SIG-M5 treated with dmso at 0.1 percent for 504 hours (cell line): Measurements from ENCODE around the gene TMEM131L.
A peak's percentile ranks its signal among the peaks of the same experiment; 100 is the strongest.
"Not testable (repeated sequence)": the region's sequence is repeated elsewhere in the genome, so short reads cannot be mapped to it uniquely, and the experiment has no call there.

Experiments
- DNase-seq: peaks from one replicate; lab custom pipeline; 2025; ENCODE audit not compliant: unreplicated experiment; lab: John Stamatoyannopoulos, UW

Gene TMEM131L

DNA sequence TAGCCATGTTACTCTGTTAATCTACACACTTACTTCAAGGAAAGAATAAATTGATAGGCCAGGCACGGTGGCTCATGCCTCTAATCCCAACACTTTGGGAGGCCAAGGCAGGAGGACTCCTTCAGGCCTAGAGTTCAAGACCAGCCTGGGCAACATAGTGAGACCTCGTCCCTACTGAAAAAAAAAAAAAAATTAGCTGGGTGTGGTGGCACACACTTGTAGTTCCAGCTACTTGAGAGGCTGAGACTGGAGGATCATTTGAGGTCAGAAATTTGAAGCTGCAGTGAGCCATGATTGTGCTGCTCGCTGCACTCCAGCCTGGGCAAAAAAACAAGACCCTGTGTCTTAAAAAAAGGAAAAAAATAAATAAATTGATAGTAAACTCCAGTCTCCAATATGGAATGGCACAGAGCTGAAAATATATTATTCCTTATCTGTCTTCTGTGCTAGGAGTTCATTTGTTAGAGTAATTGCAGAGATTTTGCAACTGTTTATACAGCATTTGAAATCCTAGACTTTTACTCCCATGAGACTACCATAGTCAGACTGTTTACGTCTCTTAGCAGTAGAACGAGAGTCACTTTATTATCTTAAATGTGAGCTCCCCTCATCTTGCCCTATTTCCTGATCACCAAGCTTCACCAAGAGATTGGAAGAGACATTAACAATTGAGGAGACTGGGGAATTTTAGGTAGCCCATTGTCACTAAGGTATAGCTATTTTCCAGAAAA is 18.8 kb upstream of the TMEM131L start:
- DNase-seq: no peak

DNA sequence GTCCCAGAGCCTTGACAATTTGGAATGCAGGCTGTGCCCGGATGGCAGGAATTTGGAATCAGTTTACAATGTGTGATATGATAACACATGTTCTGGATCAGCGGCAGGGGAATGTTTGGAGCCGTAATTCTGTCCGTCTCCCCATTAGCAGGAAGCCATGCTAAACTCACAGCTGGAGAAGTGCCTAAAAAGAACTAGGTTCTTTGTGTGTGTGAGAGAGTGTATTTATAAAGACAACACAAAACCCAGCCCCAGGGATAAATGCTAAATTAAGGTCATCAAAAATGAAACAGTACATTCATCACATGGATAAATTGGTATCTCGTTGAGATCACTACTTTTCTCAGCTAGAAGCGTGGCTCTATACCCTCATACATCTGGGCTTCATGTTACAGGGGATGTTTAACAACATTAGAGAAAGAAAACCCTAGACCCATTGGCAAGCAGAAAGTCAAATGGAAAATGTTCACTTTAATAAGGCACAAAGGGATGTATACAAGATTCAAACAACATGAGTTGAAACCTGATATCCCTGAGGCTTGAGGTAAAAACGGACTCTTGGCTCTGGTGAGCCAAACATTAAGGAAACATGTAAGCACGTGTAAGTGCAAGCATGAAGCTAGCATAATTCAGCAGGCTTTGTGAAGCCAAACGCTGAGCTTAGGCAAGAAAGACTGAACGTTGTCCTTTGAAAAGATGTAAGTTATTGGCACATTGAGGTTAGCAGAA is 18.0 kb upstream of the TMEM131L start:
- no peak for DNase-seq

DNA sequence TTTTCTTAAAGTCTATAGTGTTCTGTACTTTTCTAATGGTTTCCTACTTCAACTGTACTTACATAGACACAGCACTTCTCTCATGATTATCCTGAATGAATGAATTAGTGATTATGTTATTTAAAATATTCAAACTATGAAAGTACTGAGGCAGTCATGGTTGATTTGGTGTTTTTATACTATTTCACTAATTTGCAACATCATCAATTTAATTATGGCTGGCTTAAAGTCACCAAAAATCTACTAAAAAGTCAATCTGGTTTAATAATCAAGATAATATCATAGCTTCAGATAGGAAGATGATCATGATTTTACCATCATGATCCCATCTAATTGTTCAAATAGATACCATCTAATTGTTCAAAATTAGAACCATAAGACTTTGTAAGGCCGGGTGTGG is 16.8 kb upstream of the TMEM131L start:
- no peak for DNase-seq

DNA sequence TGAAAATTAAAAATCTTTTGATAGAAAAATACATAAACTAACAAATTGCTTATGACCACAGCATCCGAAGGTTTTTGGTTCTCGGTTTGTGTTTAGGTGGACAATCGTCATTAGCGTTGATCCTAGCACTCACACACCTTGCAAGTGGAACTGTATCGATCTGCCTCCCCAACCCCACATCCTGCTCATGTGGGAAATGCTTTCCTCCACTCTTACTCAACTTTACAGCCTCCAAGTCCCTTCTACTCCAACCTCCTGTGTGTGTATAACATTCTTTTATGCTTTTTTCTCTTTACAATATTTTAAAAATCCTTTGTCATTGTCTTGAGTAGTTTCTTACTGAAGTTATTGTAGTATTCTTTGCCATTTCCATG is 15.6 kb upstream of the TMEM131L start:
- DNase-seq: no peak

DNA sequence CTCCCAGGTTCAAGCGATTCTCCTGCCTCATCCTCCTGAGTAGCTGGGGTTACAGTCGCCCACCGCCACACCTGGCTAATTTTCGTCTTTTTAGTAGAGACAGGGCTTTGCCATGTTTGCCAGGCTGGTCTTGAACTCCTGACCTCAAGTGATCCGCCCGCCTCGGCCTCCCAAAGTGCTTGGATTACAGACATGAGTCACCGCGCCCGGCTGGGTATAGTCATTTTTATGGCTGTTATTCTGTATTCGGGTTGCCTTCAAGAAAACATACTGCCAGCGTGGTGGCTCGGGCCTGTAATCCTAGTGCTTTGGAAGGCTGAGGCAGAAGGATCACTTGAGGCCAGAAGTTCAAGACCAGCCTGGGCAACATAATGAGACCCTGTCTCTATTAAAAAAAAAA is 15.0 kb upstream of the TMEM131L start:
- not testable (repeated sequence) for DNase-seq

DNA sequence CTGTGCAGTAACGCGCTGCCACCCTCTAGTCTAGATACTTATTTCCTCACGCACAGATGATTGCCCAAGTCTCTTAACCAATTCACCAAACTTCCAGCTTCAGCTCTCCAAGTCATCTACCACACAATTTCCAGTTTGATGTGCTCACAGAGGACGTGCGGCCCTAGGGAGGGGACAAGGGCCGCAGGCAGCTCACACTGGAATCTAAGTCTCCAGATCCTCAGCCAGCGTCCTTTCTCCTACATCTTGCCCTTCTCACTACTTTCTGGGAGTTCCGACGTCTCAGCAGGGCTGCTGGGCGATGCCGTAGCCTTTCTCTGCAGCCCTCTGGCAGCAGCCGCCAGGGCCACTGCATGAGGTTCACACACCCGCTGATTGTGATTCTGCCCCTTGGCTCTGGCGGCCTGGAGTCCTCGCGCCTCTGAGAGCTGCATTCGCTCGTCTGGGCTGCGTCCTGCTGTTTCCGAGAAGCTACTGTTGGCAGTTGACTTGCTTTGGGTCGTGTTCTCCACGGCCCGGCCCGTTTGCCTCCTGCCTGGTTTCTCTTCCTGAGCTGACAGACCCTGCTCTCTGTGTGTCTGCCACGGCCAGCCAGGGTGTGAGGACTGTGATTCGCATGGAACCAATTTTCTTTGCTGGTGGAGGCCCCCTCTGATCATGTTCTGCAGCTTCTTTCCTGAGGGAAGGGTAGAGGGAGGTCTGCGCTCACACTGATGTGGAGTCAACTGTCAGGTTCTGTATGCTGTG is 14.1 kb upstream of the TMEM131L start:
- peak; percentile 54 for DNase-seq

DNA sequence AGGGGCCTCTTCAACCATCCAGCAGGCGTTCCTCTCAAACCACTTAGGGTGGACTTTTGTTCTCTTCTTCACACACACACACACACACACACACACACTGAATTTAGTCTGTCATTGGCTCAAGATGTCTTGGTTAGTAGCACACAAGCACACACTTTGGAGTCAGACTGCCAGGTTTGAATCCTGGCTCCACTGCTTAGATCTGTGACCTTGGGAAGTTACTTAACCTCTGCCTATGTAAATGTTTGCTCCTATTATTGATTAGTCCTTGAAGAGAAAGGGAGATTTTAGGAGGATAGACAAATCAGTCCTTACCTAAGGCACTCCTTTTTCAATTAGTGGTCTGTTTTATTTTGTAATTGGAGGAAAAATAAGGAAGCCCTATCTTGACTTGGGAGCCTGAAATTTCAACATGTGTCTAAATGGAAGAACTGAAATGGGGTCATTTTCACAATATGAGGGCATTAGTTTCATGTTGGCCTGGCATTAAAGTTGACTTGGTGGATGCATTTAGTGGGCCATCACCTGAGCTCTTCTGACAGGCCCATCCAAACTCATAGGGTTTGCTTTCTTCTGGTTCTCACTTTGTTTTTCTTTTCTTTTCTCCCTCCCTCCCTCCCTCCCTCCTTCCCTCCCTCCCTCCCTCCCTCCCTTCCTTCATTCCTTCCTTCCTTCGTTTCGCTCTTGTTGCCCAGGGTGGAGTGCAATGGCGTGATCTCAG is 13.3 kb upstream of the TMEM131L start:
- DNase-seq: no peak

DNA sequence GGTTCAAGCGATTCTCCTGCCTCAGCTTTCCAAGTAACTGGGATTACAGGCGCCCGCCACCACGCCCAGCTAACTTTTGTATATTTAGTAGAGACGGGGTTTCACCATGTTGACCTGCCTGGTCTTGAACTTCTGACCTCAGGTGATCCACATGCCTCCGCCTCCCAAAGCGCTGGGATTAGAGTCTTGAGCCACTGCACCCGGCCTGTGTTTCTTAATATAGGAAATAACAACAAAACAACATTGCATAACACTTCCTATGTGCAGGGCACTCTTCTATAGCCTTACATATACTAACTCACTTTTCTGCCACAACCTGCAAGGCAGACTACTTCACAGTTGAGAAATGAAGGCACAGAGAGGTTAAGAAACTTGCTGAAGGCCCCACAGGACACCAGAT is 12.8 kb upstream of the TMEM131L start:
- no peak for DNase-seq

DNA sequence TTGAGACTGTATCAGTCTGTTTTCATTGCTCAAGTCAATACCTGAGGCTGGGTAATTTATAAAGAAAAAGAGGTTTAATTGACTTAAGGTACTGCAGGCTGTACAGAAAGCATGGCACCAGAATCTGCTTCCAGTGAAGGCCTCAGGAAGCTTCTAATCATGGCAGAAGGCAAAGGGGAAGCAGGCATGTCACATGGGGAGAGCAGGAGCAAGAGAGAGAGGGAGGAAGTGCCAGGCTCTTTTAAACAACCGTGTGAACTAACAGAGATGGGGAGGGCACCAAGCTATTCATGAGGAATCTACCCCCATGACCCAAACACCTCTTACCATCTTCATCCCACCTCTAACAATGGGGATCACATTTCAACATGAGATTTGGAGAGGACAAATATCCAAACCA is 7.2 kb upstream of the TMEM131L start:
- DNase-seq: no peak

DNA sequence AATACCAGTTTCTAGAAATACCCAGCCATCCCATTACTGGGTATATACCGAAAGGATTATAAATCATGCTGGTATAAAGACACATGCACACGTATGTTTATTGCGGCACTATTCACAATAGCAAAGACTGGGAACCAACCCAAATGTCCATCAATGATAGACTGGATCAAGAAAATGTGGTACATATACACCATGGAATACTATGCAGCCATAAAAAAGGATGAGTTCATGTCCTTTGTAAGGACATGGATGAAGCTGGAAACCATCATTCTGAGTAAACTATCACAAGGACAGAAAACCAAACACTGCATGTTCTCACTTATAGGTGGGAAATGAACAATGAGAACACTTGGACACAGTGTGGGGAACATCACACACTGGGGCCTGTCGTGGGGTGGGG is 4.6 kb upstream of the TMEM131L start:
- DNase-seq: not testable (repeated sequence)

DNA sequence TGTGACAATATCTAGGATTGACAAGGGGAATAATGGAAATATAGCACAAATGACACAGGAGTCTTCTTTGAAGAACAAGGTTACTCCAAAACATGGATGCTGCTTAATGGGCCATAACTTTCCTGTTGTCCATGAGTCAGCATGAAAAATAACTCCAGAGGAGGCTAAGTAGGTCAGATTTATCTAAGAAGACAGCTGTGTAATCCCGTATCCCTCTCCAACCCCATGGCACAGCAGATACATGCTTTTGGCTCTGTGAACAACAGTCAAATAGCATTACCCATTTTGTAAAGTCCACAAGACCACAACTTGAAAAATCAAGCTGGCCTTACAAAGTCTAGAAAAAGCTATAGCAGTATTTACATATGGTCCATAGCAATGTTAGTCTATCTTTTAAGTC is 2.1 kb upstream of the TMEM131L start:
- no peak for DNase-seq

DNA sequence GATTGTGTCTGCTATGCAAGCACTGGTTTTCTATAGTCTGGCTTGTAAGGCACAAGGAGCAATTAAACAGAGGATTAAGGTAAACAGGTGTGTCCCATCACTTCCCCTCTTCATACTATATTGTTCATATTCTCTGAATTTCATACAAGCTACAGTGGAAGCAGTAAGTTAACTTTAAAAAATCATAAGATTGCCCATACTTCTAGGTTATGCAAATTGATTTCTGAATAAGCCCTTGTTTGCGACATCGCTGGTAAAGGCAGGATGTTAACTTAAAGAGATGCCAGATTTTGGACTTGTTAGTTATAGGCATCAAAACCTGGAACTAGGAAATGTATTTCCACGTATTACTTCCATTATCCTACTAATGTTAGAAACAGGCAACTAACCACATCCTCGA is 1.0 kb upstream of the TMEM131L start:
- peak; percentile 19 for DNase-seq

DNA sequence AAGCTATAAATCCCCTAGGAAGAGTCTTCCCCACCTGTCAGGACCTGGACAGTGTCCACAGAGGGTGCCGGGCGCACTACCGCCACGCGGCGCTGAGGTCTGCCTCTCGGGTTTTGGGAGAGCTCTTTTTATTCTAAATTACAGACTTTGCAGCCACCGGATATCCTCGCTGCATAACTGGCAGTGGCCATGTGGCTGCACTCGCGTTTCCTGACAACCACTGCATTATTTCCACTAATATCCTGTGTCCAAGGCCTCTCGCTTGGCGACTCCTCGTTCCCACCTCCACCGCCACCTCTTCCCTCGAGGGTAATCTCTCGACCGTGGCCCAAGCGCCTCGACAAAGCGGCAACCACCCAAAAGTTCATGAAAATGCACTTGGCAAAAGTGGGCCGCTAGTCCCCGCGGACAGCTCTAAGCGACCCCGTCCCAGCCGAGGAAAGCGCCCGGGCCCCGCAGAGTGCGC is 512 bp upstream of the TMEM131L start:
- DNase-seq: peak; percentile 25

DNA sequence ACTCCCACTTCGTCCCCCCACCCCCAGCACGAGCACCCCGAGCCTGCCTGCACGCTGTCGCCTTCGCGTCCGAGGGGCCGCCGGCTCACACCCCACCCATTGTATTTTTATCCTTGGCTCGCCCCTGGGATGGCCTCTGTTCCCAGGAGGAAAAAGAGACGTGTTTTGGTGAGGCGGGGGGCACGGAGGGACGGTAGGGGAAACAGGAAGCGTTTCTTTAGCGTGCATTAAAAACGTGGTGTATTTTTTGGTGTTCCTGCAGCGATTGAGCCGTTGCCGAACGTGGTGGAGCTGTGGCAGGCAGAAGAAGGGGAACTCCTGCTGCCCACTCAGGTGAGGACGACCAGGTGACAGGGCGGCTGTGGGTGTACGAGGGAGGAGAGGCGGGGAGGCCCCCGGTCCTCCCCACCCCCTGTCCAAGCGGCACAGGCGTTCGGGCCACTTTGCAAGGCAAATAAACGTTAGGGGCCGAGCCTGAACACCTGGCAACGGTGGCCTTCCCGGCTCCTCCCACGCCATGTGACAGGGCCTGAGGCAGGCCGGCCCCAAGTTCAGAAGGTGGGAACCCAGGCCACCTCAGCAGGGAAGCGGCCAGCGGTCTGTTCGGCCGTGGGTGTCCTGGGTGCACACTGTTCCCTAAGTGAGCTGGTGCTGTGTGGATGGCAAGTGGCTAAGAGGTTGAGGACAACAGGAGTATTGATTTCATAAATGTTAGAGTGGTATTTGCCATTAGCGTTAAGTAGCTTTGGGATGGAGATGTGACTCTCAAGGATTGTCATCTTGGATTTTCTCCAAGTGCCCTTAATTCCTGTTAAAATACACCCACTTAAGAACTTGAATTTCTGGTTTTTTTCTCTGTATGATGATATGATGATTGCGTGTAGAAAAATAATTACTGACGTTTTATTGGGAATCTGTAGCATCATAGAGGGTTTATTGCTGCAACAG is 1.1 kb downstream of the TMEM131L start:
- DNase-seq: peak; percentile 34

DNA sequence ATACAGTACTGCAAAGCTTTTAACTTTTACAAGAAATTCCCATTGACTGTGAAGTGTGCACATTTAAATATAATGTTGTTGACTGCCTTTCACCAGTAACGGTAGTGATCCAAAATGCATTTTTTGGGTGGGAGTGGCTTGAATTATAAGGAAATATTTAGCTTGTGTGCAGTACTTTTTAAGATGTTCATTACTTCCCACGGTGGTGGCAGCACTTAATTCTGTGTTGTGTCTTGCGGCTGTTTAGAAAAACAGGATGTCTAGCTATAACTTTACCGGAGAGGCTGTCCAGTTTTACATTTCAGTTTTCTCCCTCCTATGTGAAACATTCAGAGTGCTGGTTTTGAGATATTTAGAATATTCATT is 1.7 kb downstream of the TMEM131L start:
- no peak for DNase-seq

DNA sequence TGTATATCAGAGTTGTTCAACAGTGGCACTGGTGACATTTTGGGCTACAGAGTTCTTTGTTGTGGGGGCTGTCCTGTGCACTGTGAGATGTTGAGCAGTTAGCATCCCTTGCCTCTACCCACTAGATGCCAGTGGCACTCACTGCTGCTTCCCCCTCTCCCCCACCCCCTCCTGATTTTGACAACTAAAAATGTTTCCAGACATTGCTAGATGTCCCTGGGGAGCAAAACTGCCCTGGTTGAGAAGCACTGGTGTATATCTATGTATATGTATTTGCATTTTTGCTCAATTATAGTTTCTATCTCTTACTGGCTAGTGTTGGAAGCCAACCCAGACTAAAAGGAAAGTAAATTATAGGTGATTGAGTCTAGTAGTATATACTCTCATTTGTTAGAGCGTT is 2.4 kb downstream of the TMEM131L start:
- no peak for DNase-seq

DNA sequence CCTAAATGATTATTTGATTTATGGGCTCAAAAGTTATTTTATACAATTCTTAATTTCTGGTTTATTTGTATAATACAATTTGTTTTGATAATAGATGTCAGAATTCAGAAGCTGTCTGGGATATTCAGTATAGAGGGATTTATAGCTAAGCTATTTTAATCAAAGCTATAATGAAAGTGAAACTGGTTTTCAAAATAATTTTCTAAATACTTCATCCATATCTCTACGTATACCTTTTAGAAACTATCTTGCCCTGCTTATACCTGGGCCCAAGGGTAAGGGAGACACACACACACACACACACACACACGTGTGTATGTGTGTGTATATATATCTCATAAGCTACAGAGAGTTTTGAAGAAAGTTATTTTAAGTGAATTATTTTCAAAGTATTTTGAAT is 2.9 kb downstream of the TMEM131L start:
- DNase-seq: no peak

DNA sequence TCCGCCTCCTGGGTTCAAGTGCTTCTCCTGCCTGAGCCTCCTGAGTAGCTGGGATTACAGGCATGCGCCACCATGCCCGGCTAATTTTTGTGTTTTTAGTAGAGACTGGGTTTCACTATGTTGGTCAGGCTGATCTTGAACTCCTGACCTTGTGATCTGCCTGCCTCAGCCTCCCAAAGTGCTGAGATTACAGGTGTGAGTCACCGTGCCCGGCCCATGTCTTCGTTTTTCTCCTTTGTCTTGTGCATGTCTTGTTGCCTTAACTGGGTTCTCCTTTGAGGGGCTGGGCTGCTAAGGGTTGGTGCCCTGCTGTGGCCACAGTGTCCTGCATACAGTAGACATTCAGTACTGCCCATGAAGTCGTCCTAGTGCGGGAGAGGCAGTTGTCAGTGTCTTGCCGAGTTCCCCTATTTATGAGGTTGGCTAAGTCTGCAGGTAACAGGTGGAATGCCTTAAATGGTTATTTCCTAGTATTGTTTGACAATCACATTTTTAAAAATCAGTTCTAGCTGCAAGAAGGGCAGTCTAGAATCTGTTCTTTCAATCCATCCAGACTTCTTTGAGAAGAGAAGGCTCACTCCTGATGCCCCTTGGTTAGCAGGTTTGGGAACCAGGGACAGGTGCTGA is 5.0 kb downstream of the TMEM131L start:
- DNase-seq: not testable (repeated sequence)

DNA sequence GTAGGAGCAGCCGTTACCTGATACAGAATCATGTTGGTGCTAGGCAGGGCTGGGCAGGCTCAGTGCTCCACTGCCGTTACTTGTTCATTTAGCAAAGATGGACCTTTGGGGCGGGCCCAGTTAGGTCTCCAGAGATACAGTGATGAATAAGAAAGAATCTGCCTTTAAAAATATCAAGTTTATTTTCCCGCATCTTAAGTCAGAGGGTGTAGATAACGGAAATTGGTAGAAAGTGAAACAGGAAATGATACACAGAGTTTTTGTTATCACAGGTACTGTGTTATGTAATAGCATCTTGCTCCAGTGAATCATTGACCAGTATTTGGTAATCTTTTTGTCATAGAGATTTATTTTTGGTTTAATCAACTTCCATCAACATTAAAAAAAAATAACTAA is 5.5 kb downstream of the TMEM131L start:
- DNase-seq: peak; percentile 48
